Measurements from ENCODE around the gene SLC11A1.

Gene SLC11A1

DNA sequence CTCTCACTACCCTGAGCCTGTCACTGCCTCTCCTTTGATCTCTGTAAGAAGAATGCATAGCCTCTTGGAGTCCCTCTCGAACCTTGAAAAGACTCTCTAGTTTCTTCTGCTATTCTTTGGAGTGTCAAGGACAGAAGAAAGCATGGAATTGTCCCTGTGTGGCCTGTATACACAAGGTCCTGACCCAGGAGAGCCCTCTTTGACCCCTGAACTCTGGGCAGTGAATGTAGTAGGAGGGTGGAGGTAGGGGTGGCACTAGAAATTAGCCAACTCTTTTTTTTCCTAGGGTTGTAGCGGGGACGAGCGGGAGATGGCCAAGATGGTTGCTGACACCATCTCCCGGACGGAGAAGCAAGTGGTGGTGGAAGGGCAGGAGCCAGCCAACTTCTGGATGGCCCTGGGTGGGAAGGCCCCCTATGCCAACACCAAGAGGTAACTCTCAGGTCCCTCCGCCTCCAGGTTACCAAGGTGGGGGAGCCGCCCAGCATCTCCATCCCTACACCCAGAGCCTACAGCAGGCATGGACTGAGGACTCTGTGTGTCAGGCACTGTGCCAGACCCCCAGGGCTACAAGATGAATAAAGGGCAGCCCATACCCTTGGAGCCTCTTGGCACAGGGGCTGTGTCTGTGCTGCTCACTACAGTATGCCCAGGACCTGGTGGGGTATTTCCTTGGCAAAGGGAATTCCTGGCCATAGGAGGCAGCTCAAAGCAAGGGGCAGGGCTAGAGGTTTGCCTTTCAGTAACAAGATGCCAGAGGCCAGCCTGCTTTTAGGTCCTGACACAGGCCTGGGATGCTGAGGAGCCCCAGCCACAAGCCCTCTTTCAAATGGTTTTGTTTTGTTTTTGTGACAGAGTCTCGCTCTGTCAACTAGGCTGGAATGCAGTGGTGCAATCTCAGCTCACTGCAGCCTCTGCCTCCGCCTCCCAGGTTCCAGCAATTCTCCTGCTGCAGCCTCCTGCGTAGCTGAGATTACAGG is 53.2 kb downstream of the SLC11A1 start:
- no peak for DNase-seq (ENCODE audit: low read depth, low spot score)

DNA sequence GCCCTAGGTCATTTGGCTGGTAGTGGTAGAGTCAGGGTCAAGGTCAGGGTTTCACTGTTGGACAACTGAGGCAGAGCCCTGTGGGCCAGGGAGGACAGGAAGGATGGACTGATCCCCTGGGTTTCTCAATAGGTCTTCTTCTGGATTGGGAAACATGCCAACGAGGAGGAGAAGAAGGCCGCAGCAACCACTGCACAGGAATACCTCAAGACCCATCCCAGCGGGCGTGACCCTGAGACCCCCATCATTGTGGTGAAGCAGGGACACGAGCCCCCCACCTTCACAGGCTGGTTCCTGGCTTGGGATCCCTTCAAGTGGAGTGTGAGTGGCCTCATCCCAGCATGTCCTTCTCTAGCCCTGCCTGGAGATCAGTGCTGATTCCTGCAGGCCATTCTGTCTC is 54.9 kb downstream of the SLC11A1 start:
- DNase-seq (ENCODE audit: low read depth, low spot score): no peak

DNA sequence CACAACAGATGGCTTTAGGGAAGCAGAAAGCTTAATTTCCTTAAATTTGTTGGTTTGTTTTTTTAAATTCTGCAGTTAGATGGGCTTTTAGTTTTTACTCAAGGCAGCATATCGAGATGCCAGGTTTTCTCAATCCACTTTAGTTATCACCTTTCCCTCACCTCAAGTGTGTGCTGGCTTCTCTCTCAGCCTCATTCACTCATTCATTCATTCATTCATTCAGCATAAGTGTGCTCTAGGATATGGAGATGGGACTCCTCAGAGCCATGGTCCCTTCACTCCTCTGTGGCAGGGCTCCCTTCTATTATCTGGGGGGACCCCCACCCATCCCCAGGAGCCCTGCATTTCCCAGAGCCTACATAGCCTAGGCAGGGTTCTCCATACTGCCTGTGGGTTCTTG is 55.9 kb downstream of the SLC11A1 start:
- DNase-seq (ENCODE audit: low read depth, low spot score): no peak

DNA sequence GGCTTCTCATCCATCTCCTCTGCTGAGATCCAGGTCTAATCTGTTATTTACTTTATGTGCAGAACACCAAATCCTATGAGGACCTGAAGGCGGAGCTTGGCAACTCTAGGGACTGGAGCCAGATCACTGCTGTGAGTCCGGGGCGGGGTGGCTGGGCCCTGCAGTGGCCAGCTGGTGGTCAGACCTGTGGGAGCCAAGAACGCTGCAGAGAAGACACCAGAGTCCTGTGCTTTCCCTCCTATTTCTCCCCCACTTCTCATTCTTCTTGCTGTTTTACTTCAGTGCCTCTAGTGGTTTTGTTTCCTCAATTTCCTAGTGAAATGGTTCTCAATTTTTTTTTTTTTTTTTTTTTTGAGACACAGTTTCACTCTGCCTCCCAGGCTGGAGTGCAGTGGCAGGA is 56.5 kb downstream of the SLC11A1 start:
- DNase-seq (ENCODE audit: low read depth, low spot score): no peak

DNA sequence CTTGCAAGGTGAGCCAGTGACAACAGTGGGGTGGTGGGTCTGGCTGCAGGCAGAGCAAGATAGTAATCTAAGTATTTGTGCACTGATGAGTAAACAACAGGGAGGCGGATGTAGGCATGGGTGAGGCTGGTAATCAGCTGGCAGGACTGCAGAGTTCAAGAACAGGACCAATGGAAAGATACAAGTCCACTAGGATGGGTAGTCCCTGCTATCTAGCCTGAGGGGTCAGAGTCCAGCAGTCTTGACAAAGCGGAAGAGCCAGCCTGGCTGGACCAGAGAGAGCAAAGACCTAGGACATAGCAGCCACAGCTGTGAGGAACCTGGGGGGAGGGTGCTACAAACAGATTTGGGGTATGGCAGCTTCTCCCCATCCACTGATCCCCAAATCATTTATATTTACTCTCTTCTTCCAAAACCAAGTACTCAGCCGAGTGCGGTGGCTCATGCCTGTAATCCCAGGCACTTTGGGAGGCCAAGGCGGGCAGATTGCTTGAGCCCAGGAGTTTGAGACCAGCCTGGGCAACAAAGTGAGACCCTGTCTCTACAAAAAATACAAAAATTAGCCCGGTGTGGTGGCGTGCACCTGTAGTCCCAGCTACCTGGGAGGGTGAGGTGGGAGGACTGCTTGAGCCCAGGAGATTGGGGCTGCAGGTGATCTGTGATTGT is 62.8 kb downstream of the SLC11A1 start:
- DNase-seq (ENCODE audit: low read depth, low spot score): no peak

DNA sequence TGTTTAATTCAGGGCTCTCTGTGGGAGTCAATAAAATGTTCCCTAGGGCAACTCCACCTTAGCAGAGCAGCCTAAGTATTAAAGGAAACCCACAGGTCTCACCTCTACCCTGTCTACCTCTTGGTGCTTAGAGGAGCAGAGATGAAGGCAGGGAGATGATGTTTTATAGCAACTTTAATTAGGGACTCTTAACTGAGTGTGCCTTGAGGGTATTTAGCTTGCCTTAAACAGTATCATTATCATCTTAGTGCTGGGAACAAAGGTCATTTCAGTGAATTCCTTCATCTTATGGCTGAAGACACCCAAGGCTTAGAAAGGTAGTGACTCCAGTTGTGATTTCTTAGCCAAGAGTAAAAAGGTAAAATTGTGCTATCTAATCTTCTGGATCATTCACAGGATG is 63.5 kb downstream of the SLC11A1 start:
- DNase-seq (ENCODE audit: low read depth, low spot score): no peak

All from iPS DF 19.7 (cell line).